Karpas-422 (cell line): ENCODE results near the gene MREG. TPM values are rescaled to one million over a fixed set of nuclear protein-coding genes. Genes with fewer than 3 reads are reported as not detected.

Experiments used
- DNase-seq: peaks from one replicate; pipeline ENCODE4 v3.0.0-alpha.2; 2015
- H2AFZ ChIP-seq: fragments of 200-600 bp; sonication (generic); 2 replicates; pipeline ENCODE4 v1.6.1; 2014; ENCODE audit warnings: antibody characterized with exemption, low read length, mixed read lengths
- H3K27ac ChIP-seq: fragments of 200-600 bp; sonication (generic); 2 replicates; pipeline ENCODE4 v1.5.1; 2014; ENCODE audit warnings: mild to moderate bottlenecking, low read length, moderate library complexity
- H3K27me3 ChIP-seq: fragments of 200-600 bp; sonication (generic); 2 replicates; pipeline ENCODE4 v1.6.1; 2014; ENCODE audit warnings: low read length, mixed read lengths
- H3K36me3 ChIP-seq: fragments of 200-600 bp; sonication (generic); 2 replicates; pipeline ENCODE4 v1.6.1; 2014; ENCODE audit warnings: low read length, mixed read lengths; ENCODE audit not compliant: insufficient read depth
- H3K4me1 ChIP-seq: fragments of 200-600 bp; sonication (generic); 2 replicates; pipeline ENCODE4 v1.6.1; 2014; ENCODE audit warnings: mild to moderate bottlenecking, low read length, mixed read lengths
- H3K4me2 ChIP-seq: fragments of 200-600 bp; sonication (generic); 2 replicates; pipeline ENCODE4 v1.6.1; 2014; ENCODE audit warnings: low read length, low read depth, mild to moderate bottlenecking; ENCODE audit not compliant: poor library complexity, severe bottlenecking
- H3K4me3 ChIP-seq: fragments of 200-600 bp; sonication (generic); 2 replicates; pipeline ENCODE4 v1.5.1; 2014; ENCODE audit warnings: mild to moderate bottlenecking, antibody characterized with exemption, low read length, mixed read lengths
- H3K79me2 ChIP-seq: fragments of 200-600 bp; sonication (generic); 2 replicates; pipeline ENCODE4 v1.6.1; 2014; ENCODE audit warnings: mild to moderate bottlenecking, low read length, mixed read lengths
- H3K9ac ChIP-seq: fragments of 200-600 bp; sonication (generic); 2 replicates; pipeline ENCODE4 v1.6.0; 2014; ENCODE audit warnings: low read length
- H3K9me2 ChIP-seq: fragments of 200-600 bp; sonication (generic), shearing (Covaris generic); replicated peaks from 2 replicates; pipeline ENCODE4 v1.6.0; 2014; ENCODE audit warnings: mild to moderate bottlenecking, low read length, moderate library complexity; ENCODE audit not compliant: insufficient read depth
- H3K9me3 ChIP-seq: fragments of 300-700, 200-600 bp; sonication (generic); 2 replicates; pipeline ENCODE4 v1.6.1; 2014; ENCODE audit warnings: low read length, mixed read lengths
- H4K20me1 ChIP-seq: fragments of 200-600 bp; sonication (generic); 2 replicates; pipeline ENCODE4 v1.6.1; 2014; ENCODE audit warnings: mild to moderate bottlenecking, antibody characterized with exemption, low read length, low read depth; ENCODE audit not compliant: insufficient read depth
- total RNA-seq: library from RNA; depleted of rRNA; stranded (reverse); fragments of >200 nt; shearing (Covaris generic); gene quantifications from 2 replicates; pipeline ENCODE4 v1.2.3, GENCODE V29; 2014; ENCODE audit warnings: low replicate concordance

The MREG gene
- total RNA-seq, 1 experiment from 2014 or later = 0.15 TPM

- H3K36me3 ChIP-seq = no peaks in the 10 kb centered on the region
- H3K27me3 ChIP-seq = no peaks in the 10 kb centered on the region
- H4K20me1 ChIP-seq = no peaks in the 10 kb centered on the region
These were observed 101.0 kb downstream of the MREG start for GRCh38 chr2:215912299-215912842.

GRCh38 chr2:215911301-215912085 is 101.9 kb downstream of the MREG start:
- Histone ChIP-seq H3K27me3 (no peaks in the 10 kb centered on the region), H3K9me2 (no peaks in the 10 kb centered on the region), H2AFZ (no peak overlapping the region), H4K20me1 (no peaks in the 10 kb centered on the region), H3K27ac (no peak overlapping the region), H3K9me3 (no peaks in the 10 kb centered on the region), H3K4me2 (no peak overlapping the region), H3K4me3 (no peak overlapping the region), H3K4me1 (peaks cover 27% of the 10 kb centered on the region), H3K79me2 (no peaks in the 10 kb centered on the region), H3K9ac (no peak overlapping the region), H3K36me3 (no peaks in the 10 kb centered on the region)
- DNase-seq = no peak

More at GRCh38 chr2:215912299-215912842, 101.0 kb downstream of the MREG start:
- Histone ChIP-seq H3K27ac (no peak overlapping the region), H3K4me3 (no peak overlapping the region), H3K79me2 (no peaks in the 10 kb centered on the region), H3K4me1 (peaks cover 19% of the 10 kb centered on the region), H3K9me2 (no peaks in the 10 kb centered on the region), H2AFZ (peak overlapping the region; percentile 5; the same call in 1 of the 2 replicates), H3K9me3 (no peaks in the 10 kb centered on the region), H3K4me2 (no peak overlapping the region), H3K9ac (no peak overlapping the region)
- no peak for DNase-seq

- no peaks in the 10 kb centered on the region for H3K9me3 ChIP-seq
- no peak for DNase-seq
- no peak overlapping the region for H2AFZ ChIP-seq
- H3K9ac ChIP-seq = no peak overlapping the region
- no peaks in the 10 kb centered on the region for H3K27me3 ChIP-seq
- H3K79me2 ChIP-seq = no peaks in the 10 kb centered on the region
- no peak overlapping the region for H3K4me3 ChIP-seq
- H3K27ac ChIP-seq = no peak overlapping the region
- H3K9me2 ChIP-seq = no peaks in the 10 kb centered on the region
- no peaks in the 10 kb centered on the region for H4K20me1 ChIP-seq
- no peak overlapping the region for H3K4me2 ChIP-seq
- H3K36me3 ChIP-seq = no peaks in the 10 kb centered on the region
- peaks cover 36% of the 10 kb centered on the region for H3K4me1 ChIP-seq
These were observed 103.2 kb downstream of the MREG start for GRCh38 chr2:215910180-215910579.

- H2AFZ ChIP-seq = no peak overlapping the region
- no peaks in the 10 kb centered on the region for H3K9me3 ChIP-seq
- H3K27me3 ChIP-seq = no peaks in the 10 kb centered on the region
- H3K4me2 ChIP-seq = peak overlapping the region; percentile 33
- H4K20me1 ChIP-seq = no peaks in the 10 kb centered on the region
- peaks cover 32% of the 10 kb centered on the region for H3K4me1 ChIP-seq
- no peaks in the 10 kb centered on the region for H3K36me3 ChIP-seq
- H3K79me2 ChIP-seq = no peaks in the 10 kb centered on the region
- H3K9me2 ChIP-seq = no peaks in the 10 kb centered on the region
- peak overlapping the region; percentile 68 for H3K27ac ChIP-seq
- H3K4me3 ChIP-seq = no peak overlapping the region
- H3K9ac ChIP-seq = no peak overlapping the region
- peak; percentile 84 for DNase-seq
These were observed 106.2 kb downstream of the MREG start for GRCh38 chr2:215907147-215907546.

- Histone ChIP-seq H3K9ac (no peak overlapping the region), H3K27me3 (no peaks in the 10 kb centered on the region), H3K4me1 (peaks cover 34% of the 10 kb centered on the region), H3K4me3 (no peak overlapping the region), H3K9me2 (no peaks in the 10 kb centered on the region), H3K9me3 (no peaks in the 10 kb centered on the region), H3K4me2 (peak overlapping the region; percentile 33), H3K36me3 (no peaks in the 10 kb centered on the region), H3K27ac (peak overlapping the region; percentile 68), H3K79me2 (no peaks in the 10 kb centered on the region), H2AFZ (0 out of 2 replicates have a peak overlapping the region, but pooled peaks have one; percentile 40), H4K20me1 (no peaks in the 10 kb centered on the region)
- no peak for DNase-seq
These were observed 106.9 kb downstream of the MREG start for GRCh38 chr2:215906458-215906857.

- H3K4me2 ChIP-seq = no peak overlapping the region
- H2AFZ ChIP-seq = no peak overlapping the region; the same call in 1 of the 2 replicates
- no peaks in the 10 kb centered on the region for H3K9me3 ChIP-seq
- H3K27ac ChIP-seq = no peak overlapping the region
- no peaks in the 10 kb centered on the region for H3K9me2 ChIP-seq
- no peaks in the 10 kb centered on the region for H3K79me2 ChIP-seq
- H3K36me3 ChIP-seq = no peaks in the 10 kb centered on the region
- H3K27me3 ChIP-seq = no peaks in the 10 kb centered on the region
- H3K9ac ChIP-seq = no peak overlapping the region
- H4K20me1 ChIP-seq = no peaks in the 10 kb centered on the region
- DNase-seq = no peak
- peaks cover 39% of the 10 kb centered on the region for H3K4me1 ChIP-seq
- H3K4me3 ChIP-seq = no peak overlapping the region
These were observed 107.7 kb downstream of the MREG start for GRCh38 chr2:215905691-215906090.

GRCh38 chr2:215904101-215904500 is 109.2 kb downstream of the MREG start:
- Histone ChIP-seq H3K36me3 (no peaks in the 10 kb centered on the region), H3K9ac (no peak overlapping the region), H4K20me1 (no peaks in the 10 kb centered on the region), H3K9me2 (no peaks in the 10 kb centered on the region), H3K4me2 (no peak overlapping the region), H2AFZ (no peak overlapping the region), H3K27me3 (no peaks in the 10 kb centered on the region), H3K9me3 (no peaks in the 10 kb centered on the region), H3K4me3 (no peak overlapping the region), H3K79me2 (no peaks in the 10 kb centered on the region), H3K4me1 (peaks cover 39% of the 10 kb centered on the region), H3K27ac (no peak overlapping the region)
- no peak for DNase-seq

- Histone ChIP-seq H4K20me1 (no peaks in the 10 kb centered on the region), H3K4me1 (peaks cover 39% of the 10 kb centered on the region), H3K9me2 (no peaks in the 10 kb centered on the region), H3K4me2 (no peak overlapping the region), H3K27me3 (no peaks in the 10 kb centered on the region), H2AFZ (no peak overlapping the region), H3K27ac (no peak overlapping the region), H3K9me3 (no peaks in the 10 kb centered on the region), H3K9ac (no peak overlapping the region), H3K36me3 (no peaks in the 10 kb centered on the region), H3K4me3 (no peak overlapping the region), H3K79me2 (no peaks in the 10 kb centered on the region)
- no peak for DNase-seq
These were observed 110.1 kb downstream of the MREG start for GRCh38 chr2:215903203-215903602.
